GM06990 (cell line): ENCODE data around the gene GALNT14.
A peak's percentile ranks its signal among the peaks of the same experiment; 100 is the strongest.

Experiments
- DNase-seq: peaks from one replicate; pipeline ENCODE4 v3.0.0-alpha.2; 2011; ENCODE audit not compliant: insufficient read length; ENCODE audit errors: extremely low read depth
- H3K27me3 ChIP-seq: replicated peaks from 2 replicates; pipeline ENCODE4 v1.6.0; 2011; ENCODE audit warnings: low read length; ENCODE audit not compliant: control insufficient read depth, insufficient read depth
- H3K36me3 ChIP-seq: 2 replicates; pipeline ENCODE4 v1.5.1; 2011; ENCODE audit warnings: low read length; ENCODE audit not compliant: control insufficient read depth, insufficient read depth
- H3K4me3 ChIP-seq: replicated peaks from 2 replicates; pipeline ENCODE4 v1.5.1; 2011; ENCODE audit warnings: low read depth, mild to moderate bottlenecking, control low read depth, low read length
- CTCF ChIP-seq: IDR thresholded peaks from 2 replicates; pipeline ENCODE4 v1.5.1; 2011; ENCODE audit warnings: low read length, control low read depth, mild to moderate bottlenecking, inconsistent platforms; ENCODE audit not compliant: insufficient read depth, poor library complexity, severe bottlenecking

The GALNT14 gene

GRCh38 chr2:31037058-31037457, 101.2 kb downstream of the GALNT14 start:
- no peak overlapping the region for H3K4me3 ChIP-seq
- no peak for DNase-seq
- no peak for TF ChIP-seq CTCF
- H3K27me3 ChIP-seq: no peaks in the 10 kb centered on the region
- no peaks in the 10 kb centered on the region for H3K36me3 ChIP-seq

- no peaks in the 10 kb centered on the region; the same call in 1 of the 2 replicates for H3K27me3 ChIP-seq
- DNase-seq: no peak
- H3K4me3 ChIP-seq: no peak overlapping the region
- TF ChIP-seq CTCF: no peak
- no peaks in the 10 kb centered on the region for H3K36me3 ChIP-seq
Observed at GRCh38 chr2:31033032-31033431, 105.2 kb downstream of the GALNT14 start.

GRCh38 chr2:31032475-31032874, 105.8 kb downstream of the GALNT14 start:
- H3K27me3 ChIP-seq: no peaks in the 10 kb centered on the region; the same call in 1 of the 2 replicates
- no peak for DNase-seq
- no peak for TF ChIP-seq CTCF
- H3K4me3 ChIP-seq: no peak overlapping the region
- H3K36me3 ChIP-seq: no peaks in the 10 kb centered on the region

GRCh38 chr2:31031132-31031706, 107.0 kb downstream of the GALNT14 start:
- Histone ChIP-seq H3K4me3 (no peak overlapping the region), H3K27me3 (no peaks in the 10 kb centered on the region; the same call in none of the 2 replicates), H3K36me3 (no peaks in the 10 kb centered on the region)
- no peak for TF ChIP-seq CTCF
- DNase-seq: peak; percentile 13

- Histone ChIP-seq H3K4me3 (no peak overlapping the region), H3K36me3 (no peaks in the 10 kb centered on the region), H3K27me3 (no peaks in the 10 kb centered on the region; the same call in none of the 2 replicates)
- no peak for TF ChIP-seq CTCF
- no peak for DNase-seq
Observed at GRCh38 chr2:31028417-31028816, 109.8 kb downstream of the GALNT14 start.

- no peaks in the 10 kb centered on the region; the same call in none of the 2 replicates for H3K27me3 ChIP-seq
- DNase-seq: no peak
- TF ChIP-seq CTCF: no peak
Observed at GRCh38 chr2:31027549-31027948, 110.7 kb downstream of the GALNT14 start.

More at GRCh38 chr2:31027549-31027948, 110.7 kb downstream of the GALNT14 start:
- H3K36me3 ChIP-seq: no peaks in the 10 kb centered on the region
- H3K4me3 ChIP-seq: no peak overlapping the region
